Panc1 (cell line): ENCODE measurements around the gene CTSO.

Experiments
- CTCF ChIP-seq: fragments of 450-650 bp; IDR thresholded peaks from 2 replicates; pipeline ENCODE4 v1.5.1; 2017; ENCODE audit warnings: mild to moderate bottlenecking
- POLR2AphosphoS5 ChIP-seq: IDR thresholded peaks from 2 replicates; pipeline ENCODE4 v1.6.1; 2012; ENCODE audit warnings: mild to moderate bottlenecking, low read depth, low read length, moderate library complexity
- REST ChIP-seq, 2 experiments: IDR thresholded peaks; 2 replicates each; pipeline ENCODE4 v1.6.1; 2011 to 2012; ENCODE audit warnings: low read depth in 2 of 2, control low read depth in 1 of 2, low read length in 1 of 2, mild to moderate bottlenecking in 1 of 2, moderate library complexity in 1 of 2; ENCODE audit not compliant: insufficient read depth in 1 of 2
- SIN3A ChIP-seq: IDR thresholded peaks from 2 replicates; pipeline ENCODE4 v1.6.1; 2012; ENCODE audit warnings: low read depth, mild to moderate bottlenecking, low read length, moderate library complexity, borderline replicate concordance; ENCODE audit not compliant: insufficient read depth
- TCF7L2 ChIP-seq: IDR thresholded peaks from 2 replicates; pipeline ENCODE4 v1.6.1; 2011; ENCODE audit warnings: mild to moderate bottlenecking, low read depth, low read length, inconsistent platforms

GRCh38 chr4:155904331-155904730 lies 49.3 kb downstream of the CTSO start:
- TF ChIP-seq CTCF, result no peak
- no peak for TF ChIP-seq POLR2AphosphoS5
- no peak for TF ChIP-seq TCF7L2
- no peak for TF ChIP-seq REST (IDR thresholded peaks at IDR 0.05; ENCODE audit: insufficient read depth in 1 of 2, low read depth in 2 of 2, low read length in 1 of 2)
- TF ChIP-seq SIN3A, result no peak
